ENCODE measurements around the gene TXK. TPM values are rescaled to one million over a fixed set of nuclear protein-coding genes. Genes with fewer than 3 reads are reported as not detected.

TXK gene
- total RNA-seq, 1 experiment from 2014 or later, result 0.69 TPM

GRCh38 chr4:48021100-48021499 is 113.0 kb downstream of the TXK start:
- DNase-seq (ENCODE audit: low read depth), result no peak

DNA sequence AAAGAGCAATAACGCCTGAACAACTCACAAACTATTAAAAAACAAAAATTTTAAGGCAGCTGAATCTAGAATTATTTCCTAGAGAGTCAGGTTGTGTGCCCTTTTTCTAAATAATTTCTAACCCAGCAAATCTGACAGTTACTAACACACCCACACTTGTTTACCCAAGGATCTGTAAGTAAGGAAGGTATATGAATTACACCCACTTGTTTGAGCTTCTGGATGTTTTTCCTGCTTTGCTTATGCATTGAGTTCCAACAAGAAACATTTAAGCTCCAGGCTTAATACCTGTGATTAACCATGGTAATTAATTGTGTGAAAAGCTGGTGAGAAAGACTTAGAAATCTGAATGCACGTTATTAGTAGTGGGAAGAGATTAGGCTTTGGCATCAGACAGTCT is 115.9 kb downstream of the TXK start:
- no peak for DNase-seq (ENCODE audit: low read depth)

DNA sequence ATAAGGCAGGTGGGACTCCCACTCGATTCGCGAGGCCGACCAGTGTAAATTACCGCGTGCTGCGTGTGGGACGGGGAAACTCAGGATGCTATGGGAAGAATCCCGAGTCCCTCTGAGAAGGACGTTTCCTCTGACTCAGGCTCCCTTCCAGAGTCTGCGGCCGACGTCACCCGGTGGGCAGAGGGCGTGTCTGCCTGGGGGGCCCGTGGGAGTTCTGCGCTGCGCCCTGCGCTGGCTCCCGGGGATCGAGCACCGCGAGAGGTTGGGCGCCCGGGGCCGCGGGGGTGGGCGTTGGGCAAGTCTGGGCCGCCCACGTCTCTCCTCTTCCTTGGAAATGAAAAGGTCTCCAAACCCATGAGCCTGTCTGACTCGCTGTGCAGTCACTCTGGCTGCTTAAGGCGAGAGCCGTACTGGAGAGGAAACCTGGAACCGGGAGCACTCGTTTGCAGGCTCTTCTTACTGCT is 116.9 kb downstream of the TXK start:
- peak; percentile 80 for DNase-seq (ENCODE audit: low read depth)

Other genes starting within 250 kb of the TXK start
- 4.9 and 5.5 TPM in 2 replicates for gene NFXL1, start 219.7 kb downstream of the TXK start, total RNA-seq (2014; rRNA removed; shearing (Covaris generic))
- 0.32 TPM in 1 of 2 replicates, not detected in the other for gene CNGA1, start 117.6 kb downstream of the TXK start, total RNA-seq (2014; rRNA removed; shearing (Covaris generic))
- gene NIPAL1, start 117.5 kb downstream of the TXK start, total RNA-seq (2014; rRNA removed; shearing (Covaris generic)), result 3.3 and 4.6 TPM in 2 replicates
- 0.12 and 0.81 TPM in 2 replicates for gene TEC, start 135.6 kb upstream of the TXK start, total RNA-seq (2014; rRNA removed; shearing (Covaris generic))
- gene SLAIN2, start 207.3 kb upstream of the TXK start, total RNA-seq (2014; rRNA removed; shearing (Covaris generic)), result 82.8 and 109 TPM in 2 replicates

Data from M059J (cell line).